BLaER1 treated with 17β-estradiol and CSF1 and Interleukin-3, amounts not matched to agents 10 nM and 100 nM (cell line): ENCODE results near the gene GPC1.
"Not testable (repeated sequence)": the region's sequence is repeated elsewhere in the genome, so short reads cannot be mapped to it uniquely, and the experiment has no call there.

Source experiments
- H3K27ac ChIP-seq, 11 experiments: shearing (Covaris generic); formaldehyde crosslinking; 2 replicates each; pipeline ENCODE4 v1.8.1; 2022
- H3K27me3 ChIP-seq, 11 experiments: shearing (Covaris generic); formaldehyde crosslinking; 2 replicates each; pipeline ENCODE4 v1.8.1; 2022
- H3K36me3 ChIP-seq, 11 experiments: shearing (Covaris generic); formaldehyde crosslinking; 2 replicates each; pipeline ENCODE4 v1.8.1; 2022
- H3K4me1 ChIP-seq, 10 experiments: shearing (Covaris generic); formaldehyde crosslinking; 2 replicates each; pipeline ENCODE4 v1.8.1; 2022
- H3K4me2 ChIP-seq, 11 experiments: shearing (Covaris generic); formaldehyde crosslinking; 2 replicates each; pipeline ENCODE4 v1.8.1; 2022
- H3K4me3 ChIP-seq, 10 experiments: shearing (Covaris generic); formaldehyde crosslinking; 2 replicates each; pipeline ENCODE4 v1.8.1; 2022
- H3K9ac ChIP-seq, 11 experiments: shearing (Covaris generic); formaldehyde crosslinking; 2 replicates each; pipeline ENCODE4 v1.8.1; 2022
- H3K9me3 ChIP-seq, 11 experiments: shearing (Covaris generic); formaldehyde crosslinking; replicated peaks in 1 of 11; 2 replicates each; pipeline ENCODE4 v1.8.1; 2022
- H4K20me1 ChIP-seq, 11 experiments: shearing (Covaris generic); formaldehyde crosslinking; 2 replicates each; pipeline ENCODE4 v1.8.1; 2022
- Cebpa-rat ChIP-seq, 11 experiments: shearing (Covaris generic); IDR thresholded peaks; 2 replicates each; pipeline ENCODE4 v1.8.1; 2022

GPC1 gene

DNA sequence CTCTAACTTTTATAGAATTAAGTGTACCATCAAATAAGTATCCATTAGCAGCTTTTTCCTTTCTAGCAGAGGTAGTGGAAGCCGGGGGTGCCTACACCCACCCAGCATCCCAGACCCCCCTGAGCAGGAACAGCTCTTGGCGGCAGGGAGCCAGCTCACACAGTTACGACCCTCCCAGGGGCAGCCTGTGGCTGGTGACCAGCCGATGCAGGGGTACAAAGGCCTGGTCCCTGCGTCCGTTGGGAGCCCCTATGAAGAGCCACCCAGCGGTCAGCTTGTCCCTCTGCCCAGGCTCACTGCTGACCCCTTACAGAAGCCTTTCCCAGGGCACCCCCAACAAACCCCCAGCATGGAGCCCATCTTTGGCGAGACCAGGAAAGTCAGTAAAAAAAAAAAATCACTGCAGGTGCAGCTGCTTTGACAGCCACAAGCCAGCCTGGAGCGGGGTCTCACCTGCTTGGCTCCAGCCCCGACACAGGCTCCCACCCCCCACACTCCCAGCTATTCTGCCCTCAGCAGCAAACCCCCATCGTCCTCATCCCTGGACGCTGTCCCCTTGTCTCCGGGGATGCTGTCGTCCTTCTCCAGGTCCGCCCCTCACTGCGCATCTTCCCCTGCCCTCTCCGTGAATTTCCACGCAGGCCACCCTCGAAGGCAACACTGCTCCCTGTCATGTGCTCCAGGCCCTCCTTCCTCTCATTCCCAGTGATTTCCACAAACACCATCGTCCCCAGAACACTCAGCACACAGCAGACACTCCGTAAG is 43.1 kb downstream of the GPC1 start:
- Histone ChIP-seq H3K4me3 (peak overlapping the region in 5 of 10 experiments; percentile 23 to 46 (median 31); a peak in 6 of 20 replicates), H3K9me3 (peaks cover 46 to 62% (median 54%) of the 10 kb centered on the region in 11 experiments), H3K9ac (peak overlapping the region in 6 of 11 experiments; percentile 21 to 54 (median 28); a peak in 4 of 22 replicates), H3K36me3 (peaks cover 12 to 71% (median 42%) of the 10 kb centered on the region in 11 experiments; a peak in 21 of 22 replicates), H3K27me3 (no peaks in the 10 kb centered on the region), H3K27ac (peak overlapping the region in 9 of 11 experiments; percentile 41 to 86 (median 76); a peak in 17 of 22 replicates), H3K4me1 (peaks cover 16 to 25% (median 21%) of the 10 kb centered on the region in 10 experiments), H3K4me2 (peak overlapping the region in 10 of 11 experiments; percentile 22 to 66 (median 58); a peak in 17 of 22 replicates), H4K20me1 (no peaks in the 10 kb centered on the region; a peak in 1 of 22 replicates)
- no peak for TF ChIP-seq Cebpa-rat (IDR thresholded peaks at IDR 0.05)

DNA sequence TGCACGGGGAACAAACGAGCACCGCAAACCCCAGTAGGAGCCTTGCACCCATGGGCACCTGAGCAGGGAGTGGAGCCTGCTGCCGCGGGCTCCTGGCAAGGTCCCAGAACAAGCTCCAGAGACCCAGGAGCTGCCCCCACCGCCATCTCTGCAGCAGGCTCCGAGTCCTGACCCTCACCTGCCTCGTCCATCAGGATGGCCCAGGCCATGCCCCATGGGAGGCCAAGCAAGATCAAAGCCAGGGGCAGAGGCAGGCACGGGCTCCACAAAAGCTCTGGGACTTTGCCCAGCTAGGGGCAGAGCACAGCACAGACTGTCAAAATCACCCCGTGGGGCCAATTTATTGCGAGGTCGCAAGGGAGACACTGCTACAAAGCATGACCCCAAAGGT is 43.6 kb downstream of the GPC1 start:
- Histone ChIP-seq H3K4me2 (peak overlapping the region in 7 of 11 experiments; percentile 55 to 65 (median 60); a peak in 7 of 22 replicates), H3K27ac (peak overlapping the region in 6 of 11 experiments; percentile 76 to 86 (median 78); a peak in 6 of 22 replicates), H3K9me3 (peaks cover 44 to 56% (median 51%) of the 10 kb centered on the region in 11 experiments), H3K4me1 (peaks cover 15 to 22% (median 19%) of the 10 kb centered on the region in 10 experiments), H3K4me3 (peak overlapping the region in 2 of 10 experiments; percentile 23 to 31; a peak in 2 of 20 replicates), H3K9ac (no peak overlapping the region), H3K27me3 (no peaks in the 10 kb centered on the region), H4K20me1 (no peaks in the 10 kb centered on the region; a peak in 1 of 22 replicates), H3K36me3 (peaks cover 12 to 71% (median 39%) of the 10 kb centered on the region in 11 experiments; a peak in 21 of 22 replicates)
- no peak for TF ChIP-seq Cebpa-rat (IDR thresholded peaks at IDR 0.05)

DNA sequence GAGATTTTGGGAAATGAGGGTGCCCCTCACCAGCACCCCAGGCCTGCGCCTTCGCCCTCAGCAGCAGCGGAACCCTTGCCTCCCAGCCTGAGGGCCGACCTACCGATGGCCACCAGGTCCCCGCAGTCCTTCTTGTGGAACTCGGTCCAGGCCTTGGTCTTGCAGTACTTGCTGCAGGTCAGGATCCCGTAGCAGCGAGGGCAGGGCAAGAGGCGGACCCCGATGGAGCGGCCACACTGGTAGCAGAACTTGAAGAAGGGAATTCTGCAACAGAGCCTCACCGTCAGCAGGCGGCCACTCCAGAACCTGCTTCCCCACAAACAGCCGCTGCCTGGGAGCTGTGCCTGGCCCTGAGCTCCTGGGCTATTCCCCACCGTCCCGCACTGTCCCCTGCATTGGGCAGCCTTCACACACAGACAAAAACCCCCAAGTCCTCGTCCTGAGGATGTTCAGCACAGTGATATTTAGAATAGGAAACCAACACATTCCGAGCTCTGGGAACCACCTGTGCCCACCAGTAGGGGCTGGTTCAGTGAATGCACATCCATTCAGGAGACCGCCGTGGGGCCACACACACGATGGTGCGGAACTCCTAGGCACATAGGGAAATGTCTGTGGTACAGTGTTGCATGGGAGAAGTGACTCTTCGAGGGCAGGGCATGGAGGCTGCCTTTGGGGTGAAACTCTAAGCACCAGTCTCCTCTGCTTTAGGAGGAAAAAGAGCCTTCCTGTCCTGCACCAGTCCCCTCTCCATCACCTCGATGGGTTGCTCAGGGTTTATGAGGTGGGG is 45.6 kb downstream of the GPC1 start:
- H3K27me3 ChIP-seq, result no peaks in the 10 kb centered on the region
- peaks cover 10 to 22% (median 16%) of the 10 kb centered on the region in 10 experiments; a peak in 19 of 20 replicates for H3K4me1 ChIP-seq
- TF ChIP-seq Cebpa-rat (IDR thresholded peaks at IDR 0.05), result no peak
- no peak overlapping the region for H3K4me2 ChIP-seq
- H4K20me1 ChIP-seq, result no peaks in the 10 kb centered on the region; a peak in 1 of 22 replicates
- H3K4me3 ChIP-seq, result no peak overlapping the region
- peaks cover 11 to 64% (median 34%) of the 10 kb centered on the region in 11 experiments; a peak in 21 of 22 replicates for H3K36me3 ChIP-seq
- H3K9ac ChIP-seq, result no peak overlapping the region
- peaks cover 39 to 56% (median 46%) of the 10 kb centered on the region in 11 experiments for H3K9me3 ChIP-seq
- H3K27ac ChIP-seq, result no peak overlapping the region

DNA sequence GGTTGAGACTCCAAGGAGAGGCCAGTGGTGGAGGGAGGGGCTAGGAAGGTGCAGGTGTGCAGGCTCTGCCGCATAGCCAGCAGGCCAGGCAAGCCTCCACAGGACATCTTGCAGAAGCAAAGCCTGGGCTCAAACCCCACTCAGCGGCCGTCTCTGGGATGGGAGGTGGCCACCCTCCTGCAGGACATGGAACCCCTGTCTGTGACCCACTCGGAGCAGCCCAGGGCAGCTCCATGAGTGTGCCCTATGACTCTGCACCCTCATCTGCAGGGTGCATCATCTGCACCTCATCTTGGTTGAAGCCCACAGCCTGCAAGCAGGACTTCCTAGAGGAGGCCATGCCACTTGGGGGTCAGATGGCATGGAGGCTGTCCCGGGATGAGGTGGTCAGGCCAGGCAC is 46.3 kb downstream of the GPC1 start:
- Histone ChIP-seq H4K20me1 (no peaks in the 10 kb centered on the region; a peak in 1 of 22 replicates), H3K9ac (no peak overlapping the region), H3K27ac (no peak overlapping the region), H3K4me2 (no peak overlapping the region), H3K36me3 (peaks cover 8 to 61% (median 34%) of the 10 kb centered on the region in 11 experiments), H3K9me3 (peaks cover 39 to 55% (median 45%) of the 10 kb centered on the region in 11 experiments), H3K4me3 (no peak overlapping the region), H3K4me1 (peaks cover 10 to 22% (median 16%) of the 10 kb centered on the region in 10 experiments; a peak in 19 of 20 replicates), H3K27me3 (no peaks in the 10 kb centered on the region)
- TF ChIP-seq Cebpa-rat (IDR thresholded peaks at IDR 0.05), result no peak

DNA sequence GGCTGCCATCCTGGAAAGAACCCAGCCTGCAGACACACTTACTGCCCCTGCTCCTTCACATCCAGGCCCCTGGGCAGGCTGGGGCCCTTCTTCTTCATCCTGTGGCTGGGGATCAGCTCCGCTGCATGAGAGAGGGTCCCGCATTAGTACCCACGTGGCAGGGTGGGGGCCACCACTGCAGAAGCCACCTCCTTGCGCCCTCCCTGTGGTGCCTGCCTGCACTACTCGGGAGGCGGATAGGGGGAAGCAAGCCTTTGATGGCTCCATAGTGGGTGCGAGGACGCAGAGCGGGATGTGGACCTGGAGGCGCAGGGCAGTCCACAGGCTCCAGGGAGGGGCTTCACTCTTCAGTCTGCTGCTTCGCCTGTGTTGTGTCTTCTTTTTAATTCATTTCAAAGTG is 46.7 kb downstream of the GPC1 start:
- no peak overlapping the region for H3K4me3 ChIP-seq
- peaks cover 10 to 22% (median 16%) of the 10 kb centered on the region in 10 experiments; a peak in 19 of 20 replicates for H3K4me1 ChIP-seq
- no peak overlapping the region for H3K4me2 ChIP-seq
- no peaks in the 10 kb centered on the region; a peak in 1 of 22 replicates for H4K20me1 ChIP-seq
- H3K36me3 ChIP-seq, result peaks cover 11 to 57% (median 32%) of the 10 kb centered on the region in 11 experiments
- H3K9ac ChIP-seq, result no peak overlapping the region
- no peak overlapping the region for H3K27ac ChIP-seq
- peaks cover 39 to 55% (median 45%) of the 10 kb centered on the region in 11 experiments for H3K9me3 ChIP-seq
- TF ChIP-seq Cebpa-rat (IDR thresholded peaks at IDR 0.05), result no peak
- H3K27me3 ChIP-seq, result no peaks in the 10 kb centered on the region

DNA sequence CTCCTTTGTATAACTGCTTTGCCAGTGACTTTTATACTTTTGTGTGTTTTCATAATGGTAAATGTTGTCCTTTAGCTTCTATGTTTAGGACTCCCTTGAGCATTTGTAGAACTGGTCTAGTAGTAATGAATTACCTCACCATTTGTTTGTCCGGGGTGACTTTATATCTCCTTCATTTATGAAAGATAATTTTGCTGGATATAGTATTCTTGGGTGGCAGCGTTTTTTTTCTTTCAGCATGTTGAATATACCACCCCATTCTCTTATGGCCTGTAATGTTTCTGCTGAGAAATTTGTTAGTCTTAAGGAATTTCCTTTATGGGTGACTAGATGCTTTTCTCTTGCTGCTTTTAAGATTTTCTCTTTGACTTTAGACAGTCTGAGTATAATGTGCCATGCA is 56.0 kb downstream of the GPC1 start:
- Histone ChIP-seq H3K27me3 (no peaks in the 10 kb centered on the region), H3K4me2 (no peak overlapping the region), H3K4me1 (no peaks in the 10 kb centered on the region), H3K9ac (no peak overlapping the region), H4K20me1 (no peaks in the 10 kb centered on the region), H3K27ac (no peak overlapping the region), H3K36me3 (peaks cover 52 to 86% (median 68%) of the 10 kb centered on the region in 11 experiments), H3K9me3 (peaks cover 88 to 98% (median 94%) of the 10 kb centered on the region in 11 experiments), H3K4me3 (no peak overlapping the region)
- TF ChIP-seq Cebpa-rat (IDR thresholded peaks at IDR 0.05), result no peak

- peaks cover 68 to 92% (median 79%) of the 10 kb centered on the region in 11 experiments for H3K36me3 ChIP-seq
- H3K9ac ChIP-seq, result no peak overlapping the region
- H3K9me3 ChIP-seq, result peaks cover 60 to 77% (median 67%) of the 10 kb centered on the region in 11 experiments
- no peak for TF ChIP-seq Cebpa-rat (IDR thresholded peaks at IDR 0.05)
- H4K20me1 ChIP-seq, result no peaks in the 10 kb centered on the region
- H3K27ac ChIP-seq, result no peak overlapping the region
- H3K27me3 ChIP-seq, result no peaks in the 10 kb centered on the region
- H3K4me1 ChIP-seq, result no peaks in the 10 kb centered on the region
- peak overlapping the region in 2 of 10 experiments; percentile 9 to 14; a peak in 1 of 20 replicates for H3K4me3 ChIP-seq
- H3K4me2 ChIP-seq, result no peak overlapping the region
Measured at GRCh38 chr2:240494194-240494793, 58.8 kb downstream of the GPC1 start.

DNA sequence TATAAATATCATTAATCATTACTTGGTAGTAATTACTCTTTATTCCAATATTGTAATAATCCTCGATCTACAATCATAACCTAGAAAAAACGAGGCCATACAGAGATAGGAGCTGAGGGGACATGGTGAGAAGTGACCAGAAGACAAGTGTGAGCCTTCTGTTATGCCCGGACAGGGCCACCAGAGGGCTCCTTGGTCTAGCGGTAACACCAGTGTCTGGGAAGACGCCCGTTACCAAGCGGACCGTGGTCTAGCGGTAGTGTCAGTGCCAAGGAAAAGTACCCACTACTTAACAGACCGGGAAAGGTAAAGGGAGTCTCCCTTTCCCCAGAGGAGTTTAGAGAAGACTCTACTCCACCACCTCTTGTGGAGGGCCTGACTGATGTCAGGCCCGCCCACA is 59.5 kb downstream of the GPC1 start:
- not testable (repeated sequence) for H3K4me3 ChIP-seq, H3K9ac ChIP-seq, H3K27ac ChIP-seq, H4K20me1 ChIP-seq, H3K4me2 ChIP-seq, H3K27me3 ChIP-seq, H3K4me1 ChIP-seq
- Histone ChIP-seq H3K36me3 (peaks cover 74 to 92% (median 82%) of the 10 kb centered on the region in 11 experiments), H3K9me3 (peaks cover 54 to 71% (median 60%) of the 10 kb centered on the region in 11 experiments)

GRCh38 chr2:240497082-240497481 is 61.6 kb downstream of the GPC1 start:
- not testable (repeated sequence) for H3K4me1 ChIP-seq, H3K4me3 ChIP-seq, H3K27ac ChIP-seq, H3K27me3 ChIP-seq, H3K4me2 ChIP-seq, H3K9ac ChIP-seq
- peaks cover 37 to 50% (median 39%) of the 10 kb centered on the region in 11 experiments for H3K9me3 ChIP-seq
- H3K36me3 ChIP-seq, result peaks cover 82 to 97% (median 93%) of the 10 kb centered on the region in 11 experiments
- peaks cover 0 to 15% (median 0%) of the 10 kb centered on the region in 11 experiments; a peak in 4 of 22 replicates for H4K20me1 ChIP-seq
